SK-N-SH treated with all-trans-retinoic acid at 6 μM for 48 hours (cell line): ENCODE results near the gene SMIM24.
A peak's percentile ranks its signal among the peaks of the same experiment; 100 is the strongest.

ENCODE experiments used
- ARNTL ChIP-seq: fragments of 450-650 bp; formaldehyde crosslinking; IDR thresholded peaks from 2 replicates; pipeline ENCODE4 v1.5.0; 2020; ENCODE audit warnings: low read depth, mild to moderate bottlenecking, moderate library complexity, borderline replicate concordance
- CSDC2 ChIP-seq: fragments of 250-450 bp; sonication (Bioruptor Pico); IDR thresholded peaks from 2 replicates; pipeline ENCODE4 v1.5.0; 2020; ENCODE audit warnings: mild to moderate bottlenecking, moderate library complexity
- RARB ChIP-seq: fragments of 250-450 bp; sonication (Bioruptor Pico); IDR thresholded peaks from 2 replicates; pipeline ENCODE4 v1.8.0; 2021; ENCODE audit warnings: mild to moderate bottlenecking, moderate library complexity
- SNAI2 ChIP-seq: fragments of 250-450 bp; sonication (Bioruptor Pico); IDR thresholded peaks from 2 replicates; pipeline ENCODE4 v1.5.0; 2020; ENCODE audit warnings: mild to moderate bottlenecking, moderate library complexity
- ZC3H10 ChIP-seq: fragments of 250-450 bp; sonication (Bioruptor Pico); IDR thresholded peaks from 2 replicates; pipeline ENCODE4 v1.5.1; 2021; ENCODE audit warnings: mild to moderate bottlenecking, moderate library complexity
- TF ChIP-seq, protein P1 (sequence below): fragments of 250-450 bp; sonication (Bioruptor Pico); IDR thresholded peaks from 2 replicates; pipeline ENCODE4 v1.8.0; 2020; ENCODE audit warnings: mild to moderate bottlenecking, moderate library complexity, borderline replicate concordance

DNA sequence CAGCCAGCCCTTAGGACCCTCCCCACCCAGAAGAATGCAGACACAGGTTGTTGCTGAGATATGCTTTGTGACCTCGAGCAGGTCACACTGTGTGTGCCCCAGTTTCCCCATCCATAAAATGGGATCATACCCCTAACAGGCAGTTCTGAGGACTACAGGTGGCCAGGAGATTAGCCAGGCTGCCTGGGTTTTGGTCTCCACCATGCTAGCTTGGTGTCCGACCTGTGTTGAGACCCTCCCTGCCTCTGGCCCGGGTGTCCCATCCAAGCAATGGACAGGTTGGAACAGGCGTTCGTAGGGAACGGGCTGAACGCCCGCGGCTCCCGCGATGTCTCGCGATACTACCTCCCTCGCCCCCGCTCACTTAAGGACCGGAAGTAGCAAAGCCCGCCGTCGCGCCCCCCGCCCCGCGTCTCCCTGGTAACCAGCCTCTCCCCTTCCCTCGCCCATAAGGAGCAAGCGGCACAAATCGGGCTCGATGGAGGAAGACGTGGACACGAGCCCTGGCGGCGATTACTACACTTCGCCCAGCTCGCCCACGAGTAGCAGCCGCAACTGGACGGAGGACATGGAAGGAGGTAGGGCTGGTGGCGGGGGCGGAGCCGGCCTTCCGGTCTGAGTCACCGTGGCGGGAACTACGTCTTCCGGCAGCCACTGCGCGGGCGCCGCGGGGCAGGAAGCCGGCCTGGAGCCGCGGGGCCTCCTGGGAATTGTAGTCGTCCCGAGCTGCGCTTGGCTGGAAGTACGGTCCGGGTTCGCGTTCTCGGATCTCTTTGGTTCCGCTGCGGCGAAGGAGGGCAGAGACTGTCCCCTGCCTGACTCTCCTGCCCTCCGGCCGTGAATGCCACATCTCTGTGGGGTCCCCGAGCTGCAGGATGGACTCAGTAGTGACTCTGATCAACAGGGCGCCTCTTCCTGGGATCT, 45.4 kb downstream of the SMIM24 start:
- TF ChIP-seq RARB (CRISPR knock-in tag) (no peak), ARNTL (CRISPR knock-in tag) (no peak), CSDC2 (no peak), SNAI2 (CRISPR knock-in tag) (no peak), ZC3H10 (no peak)
- TF ChIP-seq, protein P1, sequence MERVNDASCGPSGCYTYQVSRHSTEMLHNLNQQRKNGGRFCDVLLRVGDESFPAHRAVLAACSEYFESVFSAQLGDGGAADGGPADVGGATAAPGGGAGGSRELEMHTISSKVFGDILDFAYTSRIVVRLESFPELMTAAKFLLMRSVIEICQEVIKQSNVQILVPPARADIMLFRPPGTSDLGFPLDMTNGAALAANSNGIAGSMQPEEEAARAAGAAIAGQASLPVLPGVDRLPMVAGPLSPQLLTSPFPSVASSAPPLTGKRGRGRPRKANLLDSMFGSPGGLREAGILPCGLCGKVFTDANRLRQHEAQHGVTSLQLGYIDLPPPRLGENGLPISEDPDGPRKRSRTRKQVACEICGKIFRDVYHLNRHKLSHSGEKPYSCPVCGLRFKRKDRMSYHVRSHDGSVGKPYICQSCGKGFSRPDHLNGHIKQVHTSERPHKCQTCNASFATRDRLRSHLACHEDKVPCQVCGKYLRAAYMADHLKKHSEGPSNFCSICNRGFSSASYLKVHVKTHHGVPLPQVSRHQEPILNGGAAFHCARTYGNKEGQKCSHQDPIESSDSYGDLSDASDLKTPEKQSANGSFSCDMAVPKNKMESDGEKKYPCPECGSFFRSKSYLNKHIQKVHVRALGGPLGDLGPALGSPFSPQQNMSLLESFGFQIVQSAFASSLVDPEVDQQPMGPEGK (CRISPR knock-in tag) = peak; percentile 13; the same call in 1 of the 2 replicates
